GM10266 (cell line): Measurements from ENCODE around the gene KCNIP3.

Experiments used
- DNase-seq: peaks from one replicate; pipeline ENCODE4 v3.0.0; 2012; ENCODE audit errors: extremely low spot score
- CTCF ChIP-seq: IDR thresholded peaks from 2 replicates; pipeline ENCODE4 v1.5.1; 2012; ENCODE audit warnings: mild to moderate bottlenecking, low read depth; ENCODE audit not compliant: control insufficient read depth, insufficient read depth; ENCODE audit errors: missing control alignments

KCNIP3 gene

GRCh38 chr2:95296880-95297487 is at the start of gene KCNIP3:
TSS of gene KCNIP3 (plus strand) at chr2:95297347. CDS start at chr2:95297439, 92 bp downstream.
- DNase-seq = no peak
- no peak for TF ChIP-seq CTCF

- TF ChIP-seq CTCF = no peak
- DNase-seq = no peak
Measured at GRCh38 chr2:95258271-95258670, 38.9 kb upstream of the KCNIP3 start.

- no peak for TF ChIP-seq CTCF
- no peak for DNase-seq
Measured at GRCh38 chr2:95260028-95261023, 36.8 kb upstream of the KCNIP3 start.

- no peak for DNase-seq
- TF ChIP-seq CTCF = no peak
Measured at GRCh38 chr2:95261602-95262001, 35.5 kb upstream of the KCNIP3 start.

- TF ChIP-seq CTCF = no peak
- no peak for DNase-seq
Measured at GRCh38 chr2:95262896-95263542, 34.1 kb upstream of the KCNIP3 start.

- no peak for DNase-seq
- no peak for TF ChIP-seq CTCF
Measured at GRCh38 chr2:95264624-95265023, 32.5 kb upstream of the KCNIP3 start.
